ENCODE results near the gene FUT8.

DNA sequence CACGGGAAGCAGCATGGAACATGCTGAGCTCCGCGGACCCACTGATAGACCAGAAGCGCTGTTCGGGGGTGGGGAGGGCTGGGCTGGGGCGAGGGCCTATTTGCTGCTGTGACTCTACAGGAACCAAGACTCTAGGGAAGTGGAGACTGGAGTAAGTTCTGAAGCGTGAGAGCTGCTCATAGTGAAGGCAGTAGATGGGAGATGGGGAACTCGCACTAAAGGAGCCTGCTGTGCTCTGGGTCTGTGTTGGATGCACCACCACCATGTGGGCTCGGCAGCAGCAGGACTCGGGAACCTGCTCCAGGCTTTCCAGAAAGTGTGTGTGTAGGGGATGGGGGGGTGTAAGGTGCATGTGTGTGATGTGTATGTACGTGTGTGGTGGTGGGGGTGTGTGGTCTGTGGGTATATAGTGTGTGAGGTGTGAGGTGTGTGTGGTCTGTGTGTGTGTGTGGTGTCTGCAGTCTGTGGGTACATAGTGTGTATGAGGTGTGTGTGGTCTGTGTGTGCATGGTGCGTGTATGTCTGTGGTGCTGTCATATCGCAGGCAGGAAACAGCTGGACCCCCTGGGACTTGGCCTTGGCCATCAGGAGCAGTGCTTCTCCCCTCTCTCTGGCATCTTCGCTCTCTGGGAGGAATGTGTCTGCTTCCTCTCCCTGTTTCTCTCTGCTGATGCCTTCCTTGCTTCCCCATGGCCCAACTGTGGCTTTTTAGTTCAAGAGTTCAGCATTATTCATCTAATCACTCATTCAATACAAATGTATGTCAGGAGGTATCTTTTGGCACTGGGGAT lies 378.9 kb downstream of the FUT8 start:
- TF ChIP-seq EP300 (IDR thresholded peaks at IDR 0.05; ENCODE audit: borderline replicate concordance): no peak
- TF ChIP-seq RAD21 (IDR thresholded peaks at IDR 0.05; ENCODE audit: low read depth): no peak
- TF ChIP-seq NFIC (IDR thresholded peaks at IDR 0.05): no peak
- TF ChIP-seq CREB1 (IDR thresholded peaks at IDR 0.05; ENCODE audit: low read depth): no peak
- no peak for TF ChIP-seq FOXM1 (IDR thresholded peaks at IDR 0.05; ENCODE audit: borderline replicate concordance, low read depth)
- TF ChIP-seq CEBPB (IDR thresholded peaks at IDR 0.05): no peak
- no peak for TF ChIP-seq USF1 (IDR thresholded peaks at IDR 0.05)
- TF ChIP-seq, protein P1, sequence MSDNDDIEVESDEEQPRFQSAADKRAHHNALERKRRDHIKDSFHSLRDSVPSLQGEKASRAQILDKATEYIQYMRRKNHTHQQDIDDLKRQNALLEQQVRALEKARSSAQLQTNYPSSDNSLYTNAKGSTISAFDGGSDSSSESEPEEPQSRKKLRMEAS (IDR thresholded peaks at IDR 0.05): no peak
- no peak for TF ChIP-seq ZBTB7A (IDR thresholded peaks at IDR 0.05; ENCODE audit: low read depth)
- no peak for TF ChIP-seq YY1 (IDR thresholded peaks at IDR 0.05; ENCODE audit: low read depth)
- TF ChIP-seq TAF1 (IDR thresholded peaks at IDR 0.05; ENCODE audit: low read depth): no peak
- TF ChIP-seq TEAD4 (IDR thresholded peaks at IDR 0.05): no peak

Measured in Ishikawa (cell line).